HG03342 (cell line): ENCODE measurements around the gene POMT1.
"Not testable (repeated sequence)": the region's sequence is repeated elsewhere in the genome, so short reads cannot be mapped to it uniquely, and the experiment has no call there.

ENCODE experiments used
- ATAC-seq: cut with Tn5 transposase; IDR thresholded peaks from one replicate; pipeline ENCODE4 v1.9.1; 2021; ENCODE audit warnings: mild to moderate bottlenecking, moderate library complexity; ENCODE audit not compliant: unreplicated experiment

Gene POMT1

DNA sequence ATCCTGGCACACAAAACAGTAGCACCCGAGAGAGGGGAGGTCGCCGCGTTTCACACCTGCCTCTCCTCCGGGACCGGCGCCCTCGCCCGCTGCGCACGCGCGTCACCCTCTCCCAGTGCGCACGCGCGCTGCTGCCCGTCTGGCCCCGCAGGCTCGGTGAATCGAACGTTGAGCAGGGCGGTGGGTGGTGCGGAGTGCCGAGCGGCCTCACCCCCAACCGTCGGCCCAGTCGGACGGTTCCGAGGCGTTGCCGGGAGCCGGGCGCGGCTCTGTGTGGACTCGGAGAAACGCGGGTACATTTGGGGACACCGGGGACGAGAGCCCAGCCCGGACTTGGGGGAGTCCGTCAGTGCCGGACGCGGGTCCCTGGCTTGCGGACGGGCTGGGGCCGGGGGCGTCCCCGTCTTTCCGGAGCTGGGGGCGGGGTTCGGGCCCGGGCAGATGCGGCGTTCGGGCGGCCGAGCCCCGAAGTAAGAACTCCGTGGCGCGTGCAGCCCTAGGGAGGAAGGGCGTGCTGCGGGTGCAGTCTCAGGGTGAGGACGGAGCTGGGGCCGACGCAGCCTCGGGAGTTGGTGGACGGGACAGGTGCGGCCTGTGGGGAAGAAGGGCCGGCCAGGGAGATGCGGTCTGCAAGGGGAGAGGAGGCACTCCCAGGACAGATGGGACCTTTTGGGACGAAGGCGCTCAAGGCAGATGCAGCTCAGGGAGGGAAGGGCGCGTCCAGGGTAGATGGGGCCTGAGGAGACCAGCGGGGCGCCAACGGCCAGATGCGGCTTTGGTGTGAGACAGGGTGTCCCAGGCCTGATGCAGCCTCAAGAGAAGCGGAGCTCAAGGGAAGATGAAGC, at the start of gene POMT1:
Gene POMT1 (plus strand): TSS at position 138 of the 845 bp plus-strand sequence. CDS start 1,301 bp downstream, outside the sequence.
- peak; percentile 66 for ATAC-seq

DNA sequence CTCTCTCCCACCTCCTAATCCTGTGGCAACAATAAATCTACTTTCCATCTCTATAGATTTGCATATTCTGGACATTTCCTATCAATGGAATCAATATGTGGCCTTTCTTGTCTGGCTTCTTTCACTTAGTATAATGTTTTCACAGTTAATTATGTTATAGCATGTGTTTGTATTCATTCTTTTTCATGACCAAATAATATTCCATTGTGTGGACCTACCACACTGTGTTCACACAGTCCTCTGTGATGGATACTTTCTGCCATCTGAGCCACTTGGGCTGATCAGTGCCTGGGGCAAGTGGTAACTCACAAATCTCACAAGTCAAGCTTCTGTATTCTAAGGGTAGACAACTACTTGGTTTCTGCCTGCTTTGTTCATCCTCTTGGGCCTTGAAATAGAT, 48.7 kb upstream of the POMT1 start:
- ATAC-seq: no peak

DNA sequence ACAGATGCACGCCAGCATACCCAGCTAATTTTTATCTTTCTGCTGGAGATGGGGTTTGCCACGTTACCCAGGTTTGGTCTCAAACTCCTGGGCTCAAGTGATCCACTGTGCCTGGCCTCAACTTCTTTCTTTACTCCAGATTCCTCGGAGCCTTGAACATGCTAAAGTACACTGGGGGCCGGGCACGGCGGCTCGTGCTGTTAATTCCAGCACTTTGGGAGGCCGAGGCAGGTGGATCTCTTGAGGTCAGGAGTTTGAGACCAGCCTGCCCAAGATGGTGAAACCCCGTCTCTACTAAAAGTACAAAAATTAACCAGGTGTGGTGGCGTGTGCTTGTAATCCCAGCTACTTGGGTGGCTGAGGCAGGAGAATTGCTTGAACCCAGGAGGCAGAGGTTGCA, 47.1 kb upstream of the POMT1 start:
- ATAC-seq: not testable (repeated sequence)

DNA sequence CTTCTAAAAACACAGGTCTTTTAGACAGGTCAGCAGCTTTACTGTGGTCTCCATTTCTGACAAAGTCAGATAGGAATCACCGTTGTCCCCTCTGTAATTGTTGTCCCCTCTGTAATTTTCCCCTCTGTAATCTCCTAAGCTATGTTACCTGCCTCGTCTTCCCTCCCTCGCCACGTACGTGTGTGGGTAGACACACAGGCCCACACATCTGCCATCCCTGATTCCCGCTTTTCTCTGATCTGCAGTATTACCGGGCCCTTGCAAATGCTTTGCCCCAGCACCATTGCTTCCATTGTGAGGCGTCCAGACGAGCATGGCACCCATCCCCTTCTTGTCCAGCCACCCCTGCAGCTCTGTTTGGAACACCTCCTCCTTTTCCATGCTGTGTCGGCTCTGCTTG, 45.0 kb upstream of the POMT1 start:
- no peak for ATAC-seq

DNA sequence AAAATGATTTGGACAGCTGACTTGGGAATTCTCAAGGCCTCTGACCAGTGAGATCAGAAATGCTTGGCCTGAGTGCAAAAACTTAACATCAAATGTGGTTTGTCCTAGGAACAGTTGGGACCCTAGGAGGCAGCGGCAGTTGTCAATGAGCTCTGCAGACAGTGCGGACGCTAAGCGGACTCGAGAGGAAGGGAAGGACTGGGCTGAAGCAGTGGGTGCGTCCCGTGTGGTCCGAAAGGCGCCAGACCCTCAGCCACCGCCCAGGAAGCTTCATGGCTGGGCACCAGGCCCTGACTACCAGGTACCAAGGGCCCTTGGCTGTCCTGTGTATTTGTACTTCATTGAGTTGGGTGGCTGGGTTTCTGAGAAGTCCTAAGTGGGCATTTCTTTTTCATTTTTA, 43.7 kb upstream of the POMT1 start:
- ATAC-seq: no peak

DNA sequence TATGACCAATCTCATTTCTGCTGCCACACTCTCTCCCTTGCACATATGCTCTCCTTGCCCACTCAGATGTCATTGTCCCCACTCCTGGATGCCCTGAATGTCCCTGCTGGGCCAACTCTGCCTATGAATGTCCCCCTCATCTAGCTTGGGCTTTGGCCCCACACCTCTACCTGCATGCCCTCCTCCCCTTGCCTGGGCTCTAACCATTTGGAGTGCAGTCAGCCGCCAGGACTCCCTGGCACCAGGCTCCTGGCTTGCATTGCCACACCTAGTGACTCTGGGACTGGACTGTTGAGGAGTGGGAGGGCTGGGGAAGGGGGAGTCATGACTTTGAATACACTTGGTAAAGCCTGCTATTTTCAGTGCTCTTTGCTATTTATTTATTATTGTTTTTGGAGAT, 41.6 kb upstream of the POMT1 start:
- no peak for ATAC-seq

- no peak for ATAC-seq
These were observed 38.2 kb upstream of the POMT1 start for GRCh38 chr9:131464354-131465000.

DNA sequence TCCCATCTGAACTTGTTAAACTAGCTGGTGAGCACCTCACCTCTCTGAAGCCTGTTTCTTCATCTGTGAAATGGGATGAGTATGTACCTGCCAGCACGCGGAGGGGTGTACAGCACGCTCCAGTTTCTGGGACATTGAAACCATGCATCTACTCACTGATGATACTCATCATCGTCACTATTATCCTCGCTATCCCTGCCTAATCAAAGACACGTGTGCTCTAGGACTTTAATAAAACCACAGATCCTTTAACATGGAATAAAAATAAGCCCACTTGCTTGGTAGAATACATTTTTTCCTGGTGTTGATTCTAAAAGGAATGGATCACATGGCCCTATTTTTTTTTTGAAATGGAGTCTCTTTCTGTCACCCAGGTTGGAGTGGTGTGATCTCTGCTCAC, 37.3 kb upstream of the POMT1 start:
- no peak for ATAC-seq

DNA sequence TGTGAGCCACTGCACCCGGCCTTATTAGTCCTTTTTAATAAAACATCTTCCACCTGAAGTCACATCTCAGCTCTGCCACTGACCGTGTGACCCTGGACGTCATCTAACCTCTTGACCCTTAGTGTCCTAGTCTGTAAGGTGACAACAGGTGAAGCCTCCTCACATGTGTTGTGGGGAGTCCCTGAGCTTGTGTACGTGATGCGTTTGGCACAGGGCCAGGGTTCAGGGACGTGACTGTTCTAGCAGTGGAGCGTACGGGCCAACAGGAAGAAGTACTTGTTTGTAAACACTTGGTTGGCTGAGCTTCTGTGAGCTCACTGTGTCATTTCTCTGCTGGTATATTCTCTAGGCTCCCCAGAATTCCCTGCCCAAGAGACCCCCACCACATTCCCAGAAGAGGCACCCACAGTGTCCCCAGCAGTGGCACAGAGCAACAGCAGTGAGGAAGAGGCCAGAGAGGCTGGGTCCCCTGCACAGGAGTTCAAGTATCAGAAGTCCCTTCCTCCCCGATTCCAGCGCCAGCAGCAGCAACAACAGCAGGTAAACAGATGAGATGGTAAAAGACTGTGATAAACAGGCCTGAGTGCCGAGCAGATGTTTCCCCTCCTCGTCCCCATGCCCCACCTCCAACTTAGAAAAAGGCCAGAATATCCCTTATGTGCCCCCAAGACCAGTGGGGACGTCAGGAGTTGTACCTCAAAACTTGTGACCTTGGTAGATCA, 35.3 kb upstream of the POMT1 start:
- no peak for ATAC-seq

DNA sequence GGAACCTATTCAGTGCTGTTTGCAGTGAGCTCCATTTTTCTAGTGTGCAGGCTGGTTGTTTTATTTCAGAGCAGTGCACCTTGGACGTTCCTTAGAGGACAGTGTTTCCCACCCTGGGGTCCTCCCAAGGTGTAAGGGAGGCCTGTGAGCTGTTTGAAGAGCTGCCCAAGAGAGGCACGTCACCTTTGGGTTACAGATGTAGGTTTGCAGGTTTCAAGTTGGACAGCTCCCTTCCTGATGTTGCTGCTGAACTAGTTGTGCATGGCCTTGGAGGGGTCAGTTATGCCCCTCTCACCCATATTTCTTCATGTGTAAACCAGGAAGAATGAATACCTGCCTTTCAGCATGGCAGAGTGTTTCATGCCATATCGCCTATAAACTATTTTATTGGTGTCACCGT, 34.7 kb upstream of the POMT1 start:
- no peak for ATAC-seq

DNA sequence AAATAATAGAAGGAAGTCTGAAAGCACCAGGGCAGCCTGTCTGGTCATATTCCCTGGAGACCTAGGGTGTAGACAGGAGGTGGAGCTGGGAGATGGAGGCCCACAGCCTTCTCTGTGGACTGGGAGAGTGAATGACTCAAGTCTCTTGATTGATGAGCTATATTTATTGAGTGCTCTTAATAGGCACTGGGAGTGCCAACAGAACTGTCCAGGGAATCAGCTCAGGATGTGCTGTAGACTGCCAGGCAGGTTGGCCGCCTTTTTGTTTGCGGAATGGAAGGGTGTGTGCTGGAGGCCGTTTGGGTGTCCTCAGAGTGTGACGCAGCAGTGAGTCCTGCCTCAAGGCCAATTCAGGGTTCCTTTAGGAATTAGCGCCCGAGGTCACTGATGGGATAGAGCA, 33.4 kb upstream of the POMT1 start:
- no peak for ATAC-seq

DNA sequence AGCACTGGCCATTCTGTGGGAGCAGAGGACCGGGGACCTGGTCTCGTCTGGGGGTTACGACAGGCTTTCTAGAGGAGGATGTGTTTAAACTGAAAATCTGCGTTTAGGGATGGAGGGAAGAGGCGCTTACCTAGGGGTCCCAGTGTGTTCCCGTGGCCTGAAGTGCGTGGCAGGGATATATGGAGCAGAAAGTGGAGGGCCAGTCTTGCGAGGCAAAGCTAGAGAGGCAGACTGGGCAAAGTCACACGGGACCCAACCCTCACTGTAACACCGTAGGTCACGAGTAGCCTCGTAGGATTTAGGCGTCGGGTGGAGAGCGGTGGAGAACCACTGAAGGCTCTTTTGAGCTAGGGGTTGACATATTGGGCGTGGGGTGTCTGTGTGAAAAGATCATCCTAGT, 32.8 kb upstream of the POMT1 start:
- no peak for ATAC-seq

DNA sequence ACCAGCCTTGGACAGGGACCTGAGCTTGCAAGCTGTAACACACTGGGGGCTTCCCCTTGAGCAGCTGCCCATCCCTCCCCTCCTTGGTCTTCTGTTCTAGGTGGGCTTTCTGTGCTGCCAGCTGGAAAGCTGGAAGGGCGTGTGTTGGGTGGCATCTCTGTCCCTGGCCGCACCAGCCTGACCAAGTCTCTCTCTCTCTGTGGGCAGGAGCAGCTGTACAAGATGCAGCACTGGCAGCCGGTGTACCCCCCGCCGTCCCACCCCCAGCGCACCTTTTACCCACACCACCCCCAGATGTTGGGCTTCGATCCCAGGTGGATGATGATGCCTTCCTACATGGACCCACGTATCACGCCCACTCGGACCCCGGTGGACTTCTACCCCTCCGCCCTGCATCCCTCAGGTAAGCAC, 32.1 kb upstream of the POMT1 start:
- no peak for ATAC-seq

- ATAC-seq: not testable (repeated sequence)
These were observed 30.6 kb upstream of the POMT1 start for GRCh38 chr9:131472085-131472484.

- no peak for ATAC-seq
These were observed 29.4 kb upstream of the POMT1 start for GRCh38 chr9:131473198-131473885.

- ATAC-seq: no peak
These were observed 28.8 kb upstream of the POMT1 start for GRCh38 chr9:131473891-131474290.

GRCh38 chr9:131474711-131475110, 28.0 kb upstream of the POMT1 start:
- ATAC-seq: no peak

DNA sequence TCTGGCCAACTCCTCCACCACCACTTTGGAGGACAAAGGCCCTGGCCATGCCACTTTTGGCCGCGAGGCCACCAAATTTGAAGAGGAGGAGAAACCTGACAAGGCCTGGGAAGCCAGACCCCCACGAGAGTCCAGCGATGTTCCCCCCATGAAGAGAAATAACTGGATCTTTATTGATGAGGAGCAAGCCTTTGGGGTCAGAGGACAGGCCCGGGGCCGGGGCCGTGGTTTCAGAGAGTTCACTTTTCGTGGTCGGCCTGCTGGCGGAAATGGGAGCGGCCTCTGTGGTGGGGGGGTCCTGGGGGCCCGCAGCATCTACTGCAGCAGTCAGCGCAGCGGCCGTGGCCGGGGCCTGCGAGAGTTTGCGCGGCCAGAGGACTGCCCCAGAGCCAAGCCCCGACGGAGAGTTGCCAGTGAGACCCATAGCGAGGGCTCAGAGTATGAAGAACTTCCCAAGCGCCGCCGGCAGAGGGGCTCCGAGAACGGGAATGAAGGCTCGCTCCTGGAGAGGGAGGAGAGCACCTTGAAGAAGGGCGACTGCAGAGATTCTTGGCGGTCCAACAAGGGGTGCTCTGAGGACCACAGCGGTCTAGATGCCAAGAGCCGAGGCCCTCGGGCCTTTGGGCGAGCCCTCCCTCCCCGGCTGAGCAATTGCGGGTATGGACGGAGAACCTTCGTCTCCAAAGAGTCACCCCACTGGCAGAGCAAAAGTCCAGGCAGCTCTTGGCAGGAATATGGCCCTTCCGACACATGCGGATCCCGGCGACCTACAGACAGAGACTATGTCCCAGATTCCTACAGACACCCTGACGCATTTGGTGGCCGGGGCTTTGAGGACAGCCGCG, 27.4 kb upstream of the POMT1 start:
- no peak for ATAC-seq

DNA sequence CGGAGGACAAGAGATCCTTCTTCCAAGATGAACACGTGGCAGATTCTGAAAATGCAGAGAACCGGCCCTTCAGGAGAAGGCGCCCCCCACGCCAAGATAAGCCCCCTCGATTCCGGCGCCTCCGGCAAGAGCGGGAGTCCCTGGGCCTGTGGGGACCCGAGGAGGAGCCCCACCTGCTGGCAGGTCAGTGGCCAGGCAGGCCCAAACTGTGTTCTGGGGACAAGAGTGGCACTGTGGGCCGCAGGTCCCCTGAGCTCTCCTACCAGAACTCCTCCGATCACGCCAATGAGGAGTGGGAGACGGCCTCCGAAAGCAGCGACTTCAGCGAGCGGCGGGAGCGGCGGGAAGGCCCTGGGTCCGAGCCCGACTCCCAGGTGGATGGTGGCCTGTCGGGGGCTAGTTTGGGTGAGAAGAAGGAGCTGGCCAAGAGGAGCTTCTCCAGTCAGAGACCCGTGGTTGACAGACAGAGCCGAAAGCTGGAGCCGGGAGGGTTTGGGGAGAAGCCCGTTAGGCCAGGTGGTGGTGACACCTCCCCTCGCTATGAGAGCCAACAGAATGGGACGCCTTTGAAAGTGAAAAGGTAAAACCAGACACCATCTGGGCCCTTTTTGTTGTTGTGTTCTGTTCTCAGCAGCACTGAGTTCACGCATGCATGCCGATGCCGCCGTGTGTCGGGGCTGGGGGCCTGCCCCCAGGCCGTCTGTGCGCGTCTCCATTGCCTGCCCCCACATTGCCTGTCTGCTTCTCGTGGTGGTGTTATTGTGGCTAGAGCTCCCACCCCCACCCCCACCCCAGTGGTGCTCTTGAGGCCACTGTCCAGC, 26.6 kb upstream of the POMT1 start:
- ATAC-seq: no peak
